OCI-M2 (cell line): ENCODE measurements around the gene TTYH3.
"Not testable (repeated sequence)": the region's sequence is repeated elsewhere in the genome, so short reads cannot be mapped to it uniquely, and the experiment has no call there.

Experiments
- DNase-seq: peaks from one replicate; lab custom pipeline; 2025; ENCODE audit not compliant: unreplicated experiment; lab: John Stamatoyannopoulos, UW

Gene TTYH3, protein sequence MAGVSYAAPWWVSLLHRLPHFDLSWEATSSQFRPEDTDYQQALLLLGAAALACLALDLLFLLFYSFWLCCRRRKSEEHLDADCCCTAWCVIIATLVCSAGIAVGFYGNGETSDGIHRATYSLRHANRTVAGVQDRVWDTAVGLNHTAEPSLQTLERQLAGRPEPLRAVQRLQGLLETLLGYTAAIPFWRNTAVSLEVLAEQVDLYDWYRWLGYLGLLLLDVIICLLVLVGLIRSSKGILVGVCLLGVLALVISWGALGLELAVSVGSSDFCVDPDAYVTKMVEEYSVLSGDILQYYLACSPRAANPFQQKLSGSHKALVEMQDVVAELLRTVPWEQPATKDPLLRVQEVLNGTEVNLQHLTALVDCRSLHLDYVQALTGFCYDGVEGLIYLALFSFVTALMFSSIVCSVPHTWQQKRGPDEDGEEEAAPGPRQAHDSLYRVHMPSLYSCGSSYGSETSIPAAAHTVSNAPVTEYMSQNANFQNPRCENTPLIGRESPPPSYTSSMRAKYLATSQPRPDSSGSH

DNA sequence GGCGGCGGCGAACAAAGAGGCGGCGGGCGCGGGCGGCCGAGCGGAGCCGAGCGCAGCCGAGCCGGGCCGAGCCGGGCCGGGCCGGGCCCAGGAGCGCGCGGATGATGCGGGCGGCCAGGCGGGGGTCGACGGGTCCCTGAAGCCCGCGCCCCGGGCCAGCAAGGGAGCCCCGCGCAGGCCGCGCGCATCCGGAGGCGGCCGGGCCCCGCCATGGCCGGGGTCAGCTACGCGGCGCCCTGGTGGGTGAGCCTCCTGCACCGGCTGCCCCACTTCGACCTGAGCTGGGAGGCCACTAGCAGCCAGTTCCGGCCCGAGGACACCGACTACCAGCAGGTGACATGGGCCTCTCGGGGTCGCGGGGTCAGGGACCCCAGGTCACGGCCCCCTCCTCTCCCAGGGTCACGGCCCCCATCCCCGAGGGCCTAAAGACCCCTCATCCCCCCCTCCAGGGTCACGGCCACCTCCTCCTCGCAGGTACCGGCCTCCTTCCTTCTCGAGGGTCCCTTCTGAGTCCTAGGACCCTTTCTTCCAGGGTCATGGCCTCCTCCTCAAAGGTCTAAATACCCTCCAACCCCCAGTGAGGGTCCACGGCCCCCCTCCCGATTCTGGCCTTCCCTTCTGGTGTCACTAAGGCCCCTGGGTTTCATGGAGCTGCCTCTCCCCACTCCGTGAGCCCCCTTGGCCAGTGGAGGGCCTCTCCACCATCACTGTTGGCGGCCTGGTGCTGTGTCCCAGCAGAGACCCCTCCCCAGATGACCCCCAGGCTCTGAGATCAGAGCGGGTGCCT, at the start of gene TTYH3:
Gene TTYH3, plus strand, starts transcription at position 41 of the 787 bp plus-strand sequence. Its CDS starts 170 bp downstream, at position 211.
- no peak for DNase-seq

DNA sequence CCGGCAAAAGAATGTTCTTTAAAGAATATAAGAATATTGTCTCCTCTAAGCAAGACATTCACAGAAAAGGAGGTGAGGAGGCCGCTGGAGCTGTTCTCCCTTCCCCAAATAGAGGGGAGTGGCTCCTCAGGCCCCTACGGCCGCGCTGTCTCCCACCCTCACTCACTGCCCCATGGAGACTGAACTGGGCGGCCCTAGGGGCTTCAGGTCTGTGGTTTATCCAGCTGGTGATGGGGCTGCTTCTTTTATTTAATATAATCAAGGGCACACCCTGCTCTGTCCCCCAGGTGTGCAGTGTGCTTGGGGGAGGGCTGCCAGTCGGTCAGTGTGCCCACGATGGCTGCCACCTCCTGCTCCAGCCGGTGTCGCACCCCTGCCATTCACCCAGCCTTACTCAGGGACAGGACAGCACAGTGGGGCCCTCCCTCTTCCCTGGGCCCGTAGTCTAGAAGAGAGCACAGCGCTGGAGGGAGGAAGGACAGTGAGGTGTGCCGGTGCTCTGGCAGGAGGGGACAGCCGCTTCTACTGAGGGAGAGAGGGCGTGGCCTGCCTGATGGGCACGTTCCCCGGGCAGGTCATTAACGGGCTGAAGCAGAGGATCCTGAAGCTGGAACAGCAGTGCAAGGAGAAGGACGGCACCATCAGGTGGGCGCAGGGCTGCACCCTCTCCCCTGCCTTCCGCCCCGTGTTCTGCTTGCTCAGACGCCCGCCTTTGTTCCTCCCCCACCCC, 49.6 kb upstream of the TTYH3 start:
- DNase-seq, result no peak

DNA sequence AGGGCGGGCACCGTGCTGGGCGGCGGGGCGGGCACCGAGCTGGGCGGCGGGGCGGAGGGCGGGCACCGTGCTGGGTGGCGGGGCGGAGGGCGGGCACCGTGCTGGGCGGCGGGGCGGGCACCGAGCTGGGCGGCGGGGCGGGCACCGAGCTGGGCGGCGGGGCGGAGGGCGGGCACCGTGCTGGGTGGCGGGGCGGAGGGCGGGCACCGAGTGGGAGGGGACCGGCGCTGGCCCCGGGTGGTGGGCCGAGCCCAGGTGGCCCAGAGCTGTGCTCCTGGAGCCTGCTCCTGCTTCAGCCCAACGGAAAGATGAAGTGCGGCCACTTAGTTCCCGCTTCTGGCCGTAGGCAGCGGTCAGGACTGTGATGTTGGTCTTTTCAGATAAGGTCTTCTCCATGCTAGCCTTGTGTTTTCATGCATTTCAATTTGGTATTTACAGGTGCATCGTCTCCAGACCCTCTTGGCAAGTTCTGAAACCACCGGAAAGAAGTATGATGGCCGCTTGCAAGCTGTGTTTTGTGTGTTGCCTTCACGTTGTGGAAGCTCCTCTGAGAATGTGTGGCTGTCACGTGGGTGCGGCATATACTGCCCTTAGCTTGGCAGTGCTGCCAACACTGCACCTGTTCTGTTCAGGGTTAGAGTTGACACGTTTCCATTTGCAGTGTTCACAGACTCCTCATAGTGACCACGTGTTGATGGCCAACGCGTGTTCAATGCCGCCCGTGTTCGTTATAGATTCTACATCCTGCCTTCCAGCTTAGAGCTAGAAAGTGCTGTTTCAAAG, 47.8 kb upstream of the TTYH3 start:
- DNase-seq, result no peak

DNA sequence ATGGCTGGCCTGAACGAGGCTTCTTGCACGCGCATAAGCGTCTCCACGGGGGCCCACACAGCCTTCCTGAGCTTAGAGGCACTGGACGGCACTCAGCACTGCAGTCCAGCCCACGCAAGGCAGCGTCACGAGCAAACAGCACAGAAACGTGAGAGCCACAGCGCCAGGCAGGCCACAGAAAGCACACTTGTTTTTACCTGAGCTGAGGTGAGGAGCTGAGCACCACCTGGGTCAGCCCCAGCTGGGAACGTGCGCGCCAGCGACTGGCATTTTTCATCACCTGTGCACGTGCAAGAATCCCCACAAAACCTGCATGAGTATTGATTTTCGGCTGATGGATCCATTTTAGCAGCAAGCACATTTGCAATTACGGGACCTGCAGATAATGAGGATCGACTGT, 46.3 kb upstream of the TTYH3 start:
- DNase-seq, result no peak

DNA sequence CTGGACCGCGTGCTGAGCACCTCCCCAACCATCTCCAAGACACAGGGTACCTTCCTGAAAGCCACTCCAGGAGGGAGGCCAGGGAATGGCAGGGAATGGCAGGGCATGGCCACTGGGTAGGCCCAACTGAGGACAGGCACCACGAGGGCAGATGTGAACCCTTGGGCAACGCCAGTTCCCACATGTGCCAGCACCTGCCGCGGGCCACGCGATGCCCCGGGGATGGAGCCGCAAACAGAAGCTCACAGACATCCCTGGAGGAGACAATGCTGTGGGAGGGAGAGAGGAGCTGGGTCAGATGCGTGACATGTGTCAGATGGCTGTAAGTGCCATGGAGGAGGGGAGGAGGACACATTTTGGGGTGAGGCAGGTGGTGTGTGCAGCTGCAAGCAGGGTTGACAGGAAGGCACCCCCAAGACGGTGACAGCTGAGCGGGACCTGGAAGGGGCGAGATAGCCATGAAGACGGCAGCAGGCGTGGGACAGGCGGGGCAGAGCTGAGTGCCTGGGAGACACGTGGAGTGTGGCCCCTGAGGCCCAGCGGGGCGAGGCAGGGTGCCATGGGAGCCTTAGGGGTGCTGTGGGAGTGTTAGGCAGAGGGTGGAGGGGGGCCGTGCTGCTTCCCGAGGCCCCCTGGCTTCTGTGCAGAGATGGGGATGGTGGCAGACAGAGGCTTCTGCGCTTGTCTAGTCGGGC, 45.3 kb upstream of the TTYH3 start:
- no peak for DNase-seq

DNA sequence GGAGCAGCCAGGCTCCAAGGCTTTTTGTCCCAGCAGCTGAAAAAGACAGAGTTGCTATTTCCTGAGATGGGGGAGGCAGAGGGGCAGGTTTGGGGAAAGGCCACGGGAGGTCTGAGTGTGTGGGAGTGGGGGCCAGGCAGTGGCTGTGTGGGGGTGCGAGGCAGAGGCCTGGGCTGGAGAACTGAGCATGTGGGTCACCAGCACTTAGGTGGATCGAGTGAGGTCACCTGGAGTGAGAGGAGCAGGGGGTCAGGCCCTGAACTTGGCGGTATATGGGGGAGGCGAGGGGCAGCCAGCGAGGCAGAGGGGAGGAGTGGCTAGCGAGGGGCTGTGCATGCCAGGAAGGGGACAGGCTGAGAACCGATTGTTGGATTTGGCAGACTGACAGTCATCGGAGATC, 44.7 kb upstream of the TTYH3 start:
- DNase-seq, result no peak

DNA sequence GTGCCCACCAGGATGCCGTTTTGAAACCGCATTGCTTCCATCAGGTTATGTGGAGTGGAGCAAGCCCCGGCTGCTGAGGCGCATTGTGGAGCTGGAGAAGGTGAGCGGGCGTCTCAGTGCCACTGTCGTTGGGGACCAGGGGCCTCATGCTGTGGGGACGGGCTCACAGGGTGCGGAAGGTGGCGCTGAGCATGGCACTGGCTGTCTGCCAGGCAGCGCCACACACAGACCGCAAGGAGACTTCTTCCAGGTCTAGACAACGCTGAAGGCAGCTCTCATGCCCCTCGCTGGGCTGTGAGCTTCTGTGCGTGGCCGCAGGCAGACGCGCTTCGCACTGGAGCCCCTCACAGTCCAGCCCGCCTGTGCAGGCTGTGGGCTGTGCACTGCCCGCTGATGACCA, 44.0 kb upstream of the TTYH3 start:
- DNase-seq, result no peak

DNA sequence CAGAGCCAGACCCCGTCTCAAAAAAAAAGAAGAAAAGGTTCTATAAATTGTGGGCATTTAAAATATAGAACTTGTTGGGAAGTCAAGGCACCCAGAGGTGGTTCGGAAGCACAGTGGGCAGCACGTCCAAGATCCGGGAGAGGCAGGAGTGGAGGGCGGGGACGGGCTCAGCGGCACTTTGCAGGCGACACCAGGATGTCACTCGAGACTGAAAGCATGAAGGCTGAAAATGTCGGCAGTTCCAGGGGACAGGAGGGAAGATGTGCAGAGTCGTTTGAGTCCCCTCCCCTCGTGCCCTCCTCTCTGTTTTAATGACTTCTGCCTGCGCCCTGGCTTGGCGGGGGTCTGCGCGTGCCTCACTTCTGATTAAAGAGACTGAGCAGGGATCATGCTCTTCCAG, 42.4 kb upstream of the TTYH3 start:
- DNase-seq, result no peak

DNA sequence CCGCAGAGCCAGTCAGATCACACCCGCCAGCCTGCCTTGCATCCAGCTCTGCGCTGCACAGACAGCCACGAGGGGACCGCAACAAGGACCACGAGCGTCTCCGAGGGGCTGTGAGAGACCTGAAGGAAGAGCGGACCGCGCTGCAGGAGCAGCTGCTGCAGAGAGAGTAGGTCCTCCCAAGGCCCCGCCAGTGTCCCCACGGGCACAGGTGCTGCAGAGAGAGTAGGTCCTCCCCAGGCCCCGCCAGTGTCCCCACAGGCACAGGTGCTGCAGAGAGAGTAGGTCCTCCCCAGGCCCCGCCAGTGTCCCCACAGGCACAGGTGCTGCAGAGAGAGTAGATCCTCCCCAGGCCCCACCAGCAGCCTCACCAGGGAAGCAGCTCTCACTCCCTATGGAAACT, 41.8 kb upstream of the TTYH3 start:
- DNase-seq, result not testable (repeated sequence)

DNA sequence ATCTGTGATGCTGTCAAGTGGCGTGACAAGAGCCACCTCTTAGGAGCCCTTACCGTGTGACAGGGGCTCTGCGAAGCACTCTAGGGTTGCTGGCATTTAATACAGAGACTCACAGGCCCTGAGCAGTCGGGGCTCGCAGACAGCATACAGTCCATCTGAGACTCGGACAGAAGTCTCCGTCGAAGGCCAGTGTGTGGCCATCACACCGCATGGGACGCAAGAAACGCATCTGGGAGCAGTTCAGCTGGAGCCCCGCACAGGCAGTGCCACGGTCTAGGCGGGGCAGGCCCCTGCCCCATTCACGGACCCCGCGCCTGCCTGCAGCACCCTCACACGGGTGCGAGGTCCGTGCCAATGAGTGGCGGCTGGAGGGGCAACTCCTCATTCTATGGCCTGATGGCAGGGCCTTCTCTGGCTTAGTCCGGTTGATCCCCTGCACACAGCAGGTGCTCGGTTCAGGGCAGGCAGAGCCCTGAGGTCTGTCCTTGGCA, 39.4 kb upstream of the TTYH3 start:
- no peak for DNase-seq

DNA sequence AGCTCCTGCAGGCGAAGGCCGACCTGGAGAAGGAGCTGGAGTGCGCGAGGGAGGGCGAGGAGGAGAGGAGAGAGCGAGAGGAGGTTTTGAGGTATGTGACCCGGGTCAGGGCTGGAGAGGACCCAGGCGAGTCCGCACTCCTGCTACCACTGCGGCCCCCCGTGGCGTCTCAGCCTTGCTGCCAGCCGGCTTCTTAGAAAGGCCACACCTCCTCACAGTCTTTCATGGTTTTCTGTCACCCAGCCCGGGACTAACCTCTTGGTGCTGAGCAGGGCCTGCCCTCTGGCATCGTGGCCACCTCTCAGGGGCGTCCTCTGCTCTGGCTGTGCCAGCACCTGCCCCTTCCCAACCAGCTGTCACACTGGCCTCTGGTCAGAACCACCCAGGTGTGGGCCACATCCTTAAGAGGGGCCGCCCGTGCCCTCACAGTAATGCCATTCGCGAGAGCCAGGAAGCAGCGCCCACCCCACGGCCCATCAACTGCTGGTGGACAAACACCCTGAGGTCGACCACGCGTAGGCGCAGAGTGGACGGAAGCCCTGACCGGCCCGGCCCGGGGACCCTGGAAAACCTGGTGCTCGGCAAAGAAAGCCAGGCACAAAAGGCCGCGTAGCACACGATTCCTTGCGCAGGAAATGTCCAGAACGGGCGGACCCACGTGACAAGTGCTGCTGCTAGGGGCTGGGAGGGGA, 38.6 kb upstream of the TTYH3 start:
- no peak for DNase-seq

DNA sequence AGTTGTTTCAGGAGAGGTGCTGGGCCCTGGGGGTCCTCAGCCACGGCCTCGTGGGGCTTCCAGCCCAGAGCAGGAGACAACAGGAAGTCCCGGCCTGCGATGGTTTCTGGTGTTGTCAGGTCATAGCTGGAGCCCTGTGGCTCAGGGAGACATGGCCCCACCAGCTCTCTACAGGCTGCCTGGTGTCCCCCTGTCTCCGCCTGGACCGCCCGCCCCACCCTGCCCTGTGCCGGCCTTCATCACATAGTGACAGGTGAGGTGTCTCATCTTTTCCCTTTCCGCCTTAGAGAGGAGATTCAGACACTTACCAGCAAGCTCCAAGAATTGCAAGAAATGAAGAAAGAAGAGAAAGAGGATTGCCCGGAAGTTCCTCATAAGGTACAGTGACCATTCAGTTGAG, 37.2 kb upstream of the TTYH3 start:
- no peak for DNase-seq

DNA sequence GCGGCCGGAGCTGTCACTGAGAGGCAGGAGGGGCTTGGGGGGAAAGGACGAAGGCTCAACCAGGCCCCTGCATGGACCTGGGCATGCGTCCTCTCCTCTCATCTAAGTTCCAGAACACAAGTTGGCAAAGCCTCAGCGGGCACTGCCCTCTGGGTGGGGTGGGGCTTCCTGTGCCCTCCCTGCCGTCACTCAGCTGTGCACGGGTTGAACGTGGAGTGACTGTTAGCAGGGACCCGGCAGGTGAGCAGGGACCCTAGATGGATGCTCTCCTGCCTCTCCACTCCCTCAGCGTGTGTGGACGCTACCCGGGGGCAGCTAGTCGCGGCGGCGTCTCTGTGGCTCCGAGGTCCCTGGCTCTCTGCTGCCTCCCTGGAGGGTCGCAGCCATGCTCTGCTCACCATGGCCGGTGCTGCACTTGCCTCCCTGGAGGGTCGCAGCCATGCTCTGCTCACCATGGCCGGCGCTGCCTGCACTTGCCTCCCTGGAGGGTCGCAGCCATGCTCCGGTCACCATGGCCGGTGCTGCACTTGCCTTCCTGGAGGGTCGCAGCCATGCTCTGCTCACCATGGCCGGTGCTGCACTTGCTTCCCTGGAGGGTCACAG, 36.4 kb upstream of the TTYH3 start:
- DNase-seq, result no peak

DNA sequence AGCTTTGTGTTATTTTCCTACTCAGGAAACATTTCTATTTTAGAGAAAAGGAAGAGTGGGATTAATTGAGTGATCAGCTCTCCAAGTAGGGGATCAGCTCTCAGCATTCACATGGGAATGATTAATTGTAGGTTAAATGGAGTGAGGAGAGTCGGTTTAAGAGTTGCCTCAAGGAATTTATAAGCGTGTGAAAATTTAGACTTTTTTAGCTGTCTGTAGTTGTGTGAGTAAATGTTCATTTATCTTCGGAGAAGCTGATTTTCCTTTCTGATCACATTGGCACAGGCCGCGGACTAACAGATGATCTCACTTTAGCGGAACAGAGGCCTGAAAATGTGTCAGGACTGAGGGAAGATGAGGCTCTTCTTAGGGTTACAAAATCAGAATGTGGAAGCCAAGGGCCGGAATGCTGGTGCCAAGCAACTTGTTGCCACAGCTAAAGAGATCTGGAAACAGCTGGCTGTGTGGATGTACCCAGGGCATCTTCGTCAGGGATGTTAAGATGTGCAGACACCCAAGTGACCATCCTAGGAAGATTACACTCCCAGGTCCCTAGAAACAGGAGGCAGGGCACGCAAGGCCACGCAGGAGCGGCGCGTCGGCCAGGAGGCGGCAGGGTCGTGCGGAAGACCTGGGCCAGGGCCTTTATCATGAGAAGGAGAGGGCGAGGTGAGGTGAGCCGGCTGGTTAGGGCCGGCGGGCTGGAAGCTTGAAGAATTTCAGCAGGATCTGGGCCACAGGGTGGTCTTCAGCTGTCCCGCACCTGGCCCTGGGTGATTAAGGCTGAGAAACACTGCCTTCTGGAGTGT, 35.1 kb upstream of the TTYH3 start:
- no peak for DNase-seq

DNA sequence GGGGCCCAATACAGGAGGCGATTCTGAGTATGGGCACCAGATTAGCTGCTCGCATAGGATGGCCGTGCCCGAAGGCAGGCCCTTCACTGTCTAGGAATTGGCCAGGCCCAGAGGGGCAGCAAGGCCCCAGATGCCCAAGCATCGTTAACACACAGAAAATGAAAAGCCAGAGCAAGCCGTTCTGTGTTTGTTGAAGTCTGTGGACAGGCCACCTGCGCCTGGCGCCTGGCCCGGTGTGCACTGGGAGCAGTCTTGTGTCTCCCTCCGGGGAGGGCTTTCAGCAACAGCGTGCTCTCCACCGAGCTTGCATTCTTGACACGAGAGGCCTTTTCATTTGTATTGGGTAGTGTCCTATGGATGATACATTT, 34.5 kb upstream of the TTYH3 start:
- DNase-seq, result no peak

DNA sequence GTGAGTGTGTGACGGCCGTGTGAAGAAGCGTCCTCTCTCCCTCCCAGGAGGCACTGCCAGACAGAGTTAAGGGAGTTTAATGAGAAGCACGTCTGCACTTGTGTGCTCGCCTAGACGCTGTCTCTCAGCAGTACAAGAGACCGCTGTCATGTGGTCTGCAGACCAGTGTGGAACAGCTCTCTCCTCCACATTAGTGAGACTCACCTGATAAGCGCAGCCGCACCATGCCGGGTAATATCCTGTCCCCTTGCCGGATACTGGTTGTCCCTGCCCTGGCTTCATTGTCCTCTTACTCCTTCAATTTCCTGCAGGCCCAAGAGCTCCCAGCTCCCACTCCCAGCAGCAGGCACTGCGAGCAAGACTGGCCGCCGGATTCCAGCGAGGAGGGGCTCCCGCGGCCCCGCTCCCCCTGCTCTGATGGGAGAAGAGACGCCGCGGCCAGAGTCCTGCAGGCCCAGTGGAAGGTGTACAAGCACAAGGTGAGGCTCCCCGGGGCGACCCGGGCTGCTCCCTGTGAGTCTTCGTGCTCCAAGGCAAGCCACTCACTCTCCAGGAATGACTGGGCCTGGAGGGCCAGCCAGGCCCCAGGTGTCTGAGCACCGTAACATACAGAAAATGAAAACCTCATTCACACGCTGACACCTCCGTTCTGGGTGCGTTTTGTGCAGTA, 33.5 kb upstream of the TTYH3 start:
- DNase-seq, result no peak

DNA sequence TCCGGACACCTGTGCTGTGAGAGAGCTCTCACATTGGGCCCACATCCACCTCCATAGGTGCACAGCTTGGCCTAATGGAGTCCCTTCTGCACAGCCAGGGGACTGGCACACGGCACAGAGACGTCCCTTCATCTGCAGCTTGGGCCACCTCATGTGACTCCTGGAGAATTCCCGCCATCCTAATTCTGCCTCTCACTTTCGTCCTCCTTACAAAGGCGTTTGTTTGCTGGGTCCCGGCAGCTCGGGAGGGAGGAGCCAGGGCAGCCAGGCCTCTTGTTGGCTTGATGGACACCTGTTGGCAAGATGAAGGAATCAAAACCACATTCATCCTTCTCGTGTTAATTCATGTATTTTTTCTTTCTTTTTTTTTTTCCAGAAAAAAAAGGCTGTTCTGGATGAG, 30.7 kb upstream of the TTYH3 start:
- no peak for DNase-seq

DNA sequence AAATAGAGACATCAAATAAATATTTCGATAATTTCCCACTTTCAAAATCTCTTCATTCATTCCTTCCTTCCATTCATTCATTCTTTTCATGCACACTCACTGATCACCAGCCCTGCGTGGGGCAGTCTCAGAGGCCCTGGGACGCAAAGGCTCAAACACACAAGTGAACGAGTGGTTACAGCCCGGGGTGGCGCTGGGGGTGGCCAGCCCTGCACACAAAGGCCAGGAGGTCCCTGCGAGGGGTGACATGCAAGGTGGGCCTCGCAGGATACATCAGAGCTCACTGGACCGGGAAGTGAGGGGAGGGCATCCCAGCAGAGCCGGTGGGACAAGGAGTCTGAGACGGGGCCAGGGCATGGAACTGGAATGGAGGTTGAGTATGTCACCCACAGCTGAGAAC, 29.9 kb upstream of the TTYH3 start:
- DNase-seq, result no peak
